CD4-positive, alpha-beta memory T cell (primary cell): ENCODE results near the gene SSR3. TPM values are rescaled to one million over a fixed set of nuclear protein-coding genes. Genes with fewer than 3 reads are reported as not detected.
"Not testable (repeated sequence)": the region's sequence is repeated elsewhere in the genome, so short reads cannot be mapped to it uniquely, and the experiment has no call there.

Source experiments
- CTCF ChIA-PET: fragments of 350-600 bp; sonication (Branson Sonifier 250); formaldehyde crosslinking; loops from one replicate; lab custom pipeline; 2021; ENCODE audit warnings: inconsistent platforms; ENCODE audit not compliant: partially characterized antibody; lab: Charles Lee
- POLR2A ChIA-PET: fragments of 350-600 bp; sonication (Branson Sonifier 250); formaldehyde crosslinking; loops from one replicate; lab custom pipeline; 2021; ENCODE audit not compliant: partially characterized antibody; lab: Charles Lee
- DNase-seq, 5 donors: peaks; one replicate each; pipeline versions ENCODE4 v3.0.0 to v3.0.0-alpha.2; 2020 to 2022; ENCODE audit warnings: mixed read lengths in 1 of 5
- H3K27ac ChIP-seq: one replicate; pipeline ENCODE4 v1.7.0; 2013; ENCODE audit warnings: low read depth, low read length
- H3K27me3 ChIP-seq: 2 replicates; pipeline ENCODE4 v1.7.0; 2013; ENCODE audit warnings: mild to moderate bottlenecking, low read length, moderate library complexity; ENCODE audit not compliant: insufficient read depth
- H3K36me3 ChIP-seq: 2 replicates; pipeline ENCODE4 v1.7.0; 2013; ENCODE audit warnings: mild to moderate bottlenecking, low read length, moderate library complexity; ENCODE audit not compliant: insufficient read depth
- H3K4me1 ChIP-seq: 2 replicates; pipeline ENCODE4 v1.7.0; 2013; ENCODE audit warnings: mild to moderate bottlenecking, low read length, moderate library complexity; ENCODE audit not compliant: insufficient read depth
- H3K4me3 ChIP-seq, 2 donors: one replicate each; pipeline ENCODE4 v1.7.0; 2013; ENCODE audit warnings: low read length in 2 of 2, mild to moderate bottlenecking in 1 of 2
- H3K9me3 ChIP-seq, 2 donors: one replicate each; pipeline ENCODE4 v1.7.0; 2013; ENCODE audit warnings: low read length in 2 of 2, control low read depth in 1 of 2; ENCODE audit not compliant: control insufficient read depth in 1 of 2
- H3K27ac Mint-ChIP-seq, 7 donors: one replicate each; pipeline ENCODE4 v1.8.0; 2020 to 2021; ENCODE audit warnings: mixed read lengths in 7 of 7, mild to moderate bottlenecking in 6 of 7, inconsistent platforms in 3 of 7, moderate library complexity in 3 of 7
- H3K27me3 Mint-ChIP-seq, 2 donors: one replicate each; pipeline ENCODE4 v1.8.0; 2020 to 2021; ENCODE audit warnings: mixed read lengths in 2 of 2
- H3K36me3 Mint-ChIP-seq, 2 donors: one replicate each; pipeline ENCODE4 v1.8.0; 2020 to 2021; ENCODE audit warnings: mixed read lengths in 2 of 2, inconsistent platforms in 1 of 2, mild to moderate bottlenecking in 1 of 2
- H3K4me1 Mint-ChIP-seq, 4 donors: one replicate each; pipeline ENCODE4 v1.8.0; 2020 to 2021; ENCODE audit warnings: mixed read lengths in 4 of 4, mild to moderate bottlenecking in 1 of 4
- H3K4me3 Mint-ChIP-seq, 8 donors: one replicate each; pipeline ENCODE4 v1.8.0; 2020 to 2021; ENCODE audit warnings: mixed read lengths in 8 of 8, mild to moderate bottlenecking in 7 of 8, moderate library complexity in 6 of 8, inconsistent platforms in 3 of 8
- H3K9me3 Mint-ChIP-seq, 8 donors: one replicate each; pipeline ENCODE4 v1.8.0; 2020 to 2021; ENCODE audit warnings: mixed read lengths in 8 of 8, mild to moderate bottlenecking in 5 of 8, inconsistent platforms in 3 of 8, moderate library complexity in 1 of 8
- intact Hi-C: fragments of 100-400 bp; cut with micrococcal nuclease; formaldehyde crosslinking; loops from one replicate; pipeline ENCODE4 v1.15.1; 2023
- polyA plus RNA-seq, 2 donors: library from polyadenylated mRNA; unstranded; fragments of 300-500 nt; fragmentation: Illumina TruSeq; gene quantifications; one replicate each; pipeline ENCODE4 v1.2.3, GENCODE V29; 2021
- total RNA-seq, 2 experiments: library from RNA; stranded (reverse); gene quantifications; one replicate each; pipeline ENCODE4 v1.2.3, GENCODE V29; 2021

SSR3 gene
- total and polyA plus RNA-seq, 4 experiments from 2014 or later: 132 to 158 (median 137) TPM

DNA sequence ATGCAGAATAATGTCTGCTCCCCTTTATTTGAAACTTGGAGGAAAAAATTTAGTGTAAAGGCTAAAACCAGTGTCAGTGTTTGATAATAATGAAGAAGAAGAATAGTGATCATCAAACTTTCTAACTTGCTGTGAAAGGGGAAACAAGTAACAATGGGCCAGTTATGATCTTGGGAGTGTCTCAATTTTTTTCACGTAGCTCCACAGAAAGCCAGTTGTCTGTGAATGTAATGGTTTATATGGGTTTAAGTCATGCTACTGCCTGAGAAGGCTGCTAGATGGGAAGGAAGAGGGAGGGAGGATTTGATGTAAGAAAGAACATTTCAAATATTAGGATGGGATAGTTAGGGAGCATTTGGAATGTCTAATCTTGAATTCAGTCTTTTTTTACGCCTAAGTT is 21.1 kb upstream of the SSR3 start:
- H3K36me3 Mint-ChIP-seq: no peaks in the 10 kb centered on the region
- no peaks in the 10 kb centered on the region for H3K4me1 Mint-ChIP-seq
- no peak overlapping the region for H3K4me3 Mint-ChIP-seq
- POLR2A ChIA-PET: no interaction called here
- no peaks in the 10 kb centered on the region for H3K4me1 ChIP-seq
- H3K4me3 ChIP-seq: no peak overlapping the region
- no peaks in the 10 kb centered on the region for H3K9me3 Mint-ChIP-seq
- CTCF ChIA-PET: interaction anchor here (0.8 to 1.4 kb wide), 2 partner anchors 22 to 505 kb away, joined by 3 read pairs; no protein-coding TSS in a partner anchor
- peaks cover 6 to 21% of the 10 kb centered on the region in 2 donors for H3K27me3 Mint-ChIP-seq
- DNase-seq: no peak
- no peaks in the 10 kb centered on the region for H3K27me3 ChIP-seq
- H3K36me3 ChIP-seq: no peaks in the 10 kb centered on the region
- intact Hi-C loops: no loop called here
- no peak overlapping the region for H3K27ac ChIP-seq
- H3K27ac Mint-ChIP-seq: no peak overlapping the region
- no peaks in the 10 kb centered on the region for H3K9me3 ChIP-seq

DNA sequence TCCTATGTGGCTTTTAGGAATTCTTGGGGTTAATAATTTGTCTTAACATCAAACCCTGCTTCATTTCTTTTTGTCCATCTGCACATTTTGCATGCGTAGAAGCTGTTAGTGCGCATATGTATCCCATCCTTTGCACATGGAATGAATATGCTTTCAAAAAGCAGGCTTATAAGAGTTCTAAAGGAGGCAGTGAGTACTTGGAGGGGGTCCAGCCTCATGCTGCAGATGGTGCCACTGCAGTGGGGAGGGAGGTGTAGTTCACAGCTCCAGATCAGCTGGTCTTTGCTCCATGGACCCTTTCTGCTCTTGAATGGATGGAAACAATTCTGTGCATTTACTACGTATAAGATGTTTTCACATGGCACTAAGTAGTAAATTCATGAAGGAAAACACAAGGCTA is 20.7 kb upstream of the SSR3 start:
- no peaks in the 10 kb centered on the region for H3K4me1 Mint-ChIP-seq
- Histone ChIP-seq H3K27me3 (no peaks in the 10 kb centered on the region), H3K27ac (no peak overlapping the region), H3K4me1 (no peaks in the 10 kb centered on the region), H3K9me3 (no peaks in the 10 kb centered on the region), H3K36me3 (no peaks in the 10 kb centered on the region), H3K4me3 (no peak overlapping the region)
- intact Hi-C loops: no loop called here
- no peak overlapping the region for H3K4me3 Mint-ChIP-seq
- H3K36me3 Mint-ChIP-seq: no peaks in the 10 kb centered on the region
- CTCF ChIA-PET: interaction anchor here (0.8 to 1.4 kb wide), 2 partner anchors 22 to 505 kb away, joined by 3 read pairs; no protein-coding TSS in a partner anchor
- DNase-seq: no peak
- H3K27ac Mint-ChIP-seq: no peak overlapping the region
- POLR2A ChIA-PET: no interaction called here
- H3K9me3 Mint-ChIP-seq: no peaks in the 10 kb centered on the region
- H3K27me3 Mint-ChIP-seq: peaks cover 6 to 21% of the 10 kb centered on the region in 2 donors

DNA sequence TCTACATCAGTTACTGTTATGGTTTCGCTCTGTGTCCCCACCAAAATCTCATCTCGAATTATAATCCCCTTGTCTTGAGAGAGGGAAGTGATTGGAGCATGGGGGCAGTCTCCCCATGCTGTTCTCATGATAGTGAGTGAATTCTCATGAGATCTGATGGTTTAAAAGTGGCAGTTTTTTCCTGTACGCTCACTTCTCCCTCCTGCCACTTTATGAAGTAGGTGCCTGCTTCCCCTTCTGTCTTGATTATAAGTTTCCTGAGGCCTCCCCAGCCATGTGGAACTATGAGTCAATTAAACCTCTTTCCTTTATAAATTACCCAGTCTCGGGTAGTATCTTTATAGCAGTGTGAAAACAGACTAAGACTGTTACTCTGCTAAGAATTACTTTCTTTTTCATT is 15.0 kb upstream of the SSR3 start:
- H3K4me3 ChIP-seq, H3K4me3 Mint-ChIP-seq, H3K4me1 Mint-ChIP-seq, H3K27ac Mint-ChIP-seq, H3K9me3 Mint-ChIP-seq, H3K36me3 Mint-ChIP-seq, H3K4me1 ChIP-seq, POLR2A ChIA-PET, CTCF ChIA-PET, H3K27ac ChIP-seq, H3K36me3 ChIP-seq, H3K9me3 ChIP-seq, intact Hi-C loops, DNase-seq, H3K27me3 ChIP-seq: not testable (repeated sequence)
- peaks cover 8 to 22% of the 10 kb centered on the region in 2 donors for H3K27me3 Mint-ChIP-seq

DNA sequence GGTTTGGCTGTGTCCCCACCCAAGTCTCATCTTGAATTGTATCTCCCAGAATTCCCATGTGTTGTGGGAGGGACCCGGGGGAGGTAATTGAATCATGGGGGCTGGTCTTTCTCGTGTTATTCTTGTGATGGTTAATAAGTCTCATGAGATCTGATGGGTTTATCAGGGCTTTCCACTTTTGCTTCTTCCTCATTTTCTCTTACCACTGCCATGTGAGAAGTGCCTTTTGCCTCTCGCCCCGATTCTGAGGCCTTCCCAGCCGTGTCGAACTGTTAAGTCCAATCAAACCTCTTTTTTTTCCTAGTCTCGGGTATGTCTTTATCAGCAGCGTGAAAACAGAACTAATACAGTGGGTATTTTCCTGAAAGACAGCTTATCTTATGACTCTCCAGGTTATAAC is 14.1 kb upstream of the SSR3 start:
- H3K9me3 Mint-ChIP-seq, H3K27me3 ChIP-seq, H3K27ac ChIP-seq, DNase-seq, H3K27ac Mint-ChIP-seq, H3K9me3 ChIP-seq, H3K4me1 Mint-ChIP-seq, intact Hi-C loops, H3K4me3 Mint-ChIP-seq, H3K36me3 ChIP-seq, POLR2A ChIA-PET, H3K4me3 ChIP-seq, H3K36me3 Mint-ChIP-seq, H3K4me1 ChIP-seq: not testable (repeated sequence)
- peaks cover 4 to 19% of the 10 kb centered on the region in 2 donors for H3K27me3 Mint-ChIP-seq
- CTCF ChIA-PET: interaction anchor here (1.7 kb wide), 1 partner anchor 11 kb away, joined by 4 read pairs; no protein-coding TSS in a partner anchor

DNA sequence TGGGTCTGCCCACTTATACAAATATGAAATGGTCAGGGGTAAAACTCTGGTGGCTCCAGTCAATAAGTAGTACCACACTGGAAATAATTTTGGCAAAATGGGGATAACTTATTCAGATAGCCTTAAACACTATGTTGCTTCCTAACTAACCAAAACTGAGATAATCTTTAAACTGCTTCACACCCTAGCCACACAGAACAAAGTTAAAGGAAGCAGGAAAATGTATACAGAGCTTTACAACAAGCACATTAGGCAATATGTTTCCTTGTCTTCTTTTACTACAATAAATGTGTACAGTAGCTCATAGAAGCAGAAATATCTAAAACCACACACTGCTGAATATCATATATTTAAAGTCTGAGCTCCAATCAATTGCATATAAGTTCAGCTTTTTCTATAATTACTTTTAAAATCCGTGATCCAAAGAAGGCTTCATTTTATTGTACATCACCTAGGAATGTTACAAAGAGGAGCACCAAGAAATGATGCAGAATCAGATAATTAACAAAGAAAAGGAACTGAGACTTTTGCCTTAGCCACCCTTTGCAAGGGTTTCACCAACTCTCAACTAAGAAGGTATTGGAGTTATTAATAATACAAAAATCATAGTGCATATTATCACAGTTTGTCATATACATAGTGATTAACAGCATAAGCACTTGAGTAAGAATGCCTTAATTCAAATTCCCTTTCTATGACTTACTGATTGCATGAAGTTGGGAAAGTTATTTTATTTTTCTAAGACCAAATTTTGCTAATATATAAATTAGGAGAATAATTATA is 9.2 kb upstream of the SSR3 start:
- H3K9me3 ChIP-seq: no peaks in the 10 kb centered on the region
- no peaks in the 10 kb centered on the region for H3K36me3 ChIP-seq
- Mint-ChIP-seq H3K4me1 (peaks cover 0 to 3% (median 0%) of the 10 kb centered on the region in 4 donors), H3K27me3 (peaks cover 11 to 12% of the 10 kb centered on the region in 2 donors), H3K27ac (no peak overlapping the region), H3K4me3 (no peak overlapping the region), H3K9me3 (no peaks in the 10 kb centered on the region), H3K36me3 (no peaks in the 10 kb centered on the region)
- DNase-seq: no peak
- no peaks in the 10 kb centered on the region for H3K27me3 ChIP-seq
- H3K27ac ChIP-seq: no peak overlapping the region
- H3K4me1 ChIP-seq: no peaks in the 10 kb centered on the region
- ChIA-PET POLR2A (interaction anchor here (1.1 kb wide), 1 partner anchor 9 kb away, joined by 3 read pairs; the partner anchor contains the start of gene SSR3), CTCF (interaction anchor here (1.2 to 1.4 kb wide), 2 partner anchors 9 to 518 kb away, joined by 3 to 4 read pairs; partner anchors contain the start of gene SSR3)
- H3K4me3 ChIP-seq: no peak overlapping the region
- intact Hi-C loops: no loop called here

DNA sequence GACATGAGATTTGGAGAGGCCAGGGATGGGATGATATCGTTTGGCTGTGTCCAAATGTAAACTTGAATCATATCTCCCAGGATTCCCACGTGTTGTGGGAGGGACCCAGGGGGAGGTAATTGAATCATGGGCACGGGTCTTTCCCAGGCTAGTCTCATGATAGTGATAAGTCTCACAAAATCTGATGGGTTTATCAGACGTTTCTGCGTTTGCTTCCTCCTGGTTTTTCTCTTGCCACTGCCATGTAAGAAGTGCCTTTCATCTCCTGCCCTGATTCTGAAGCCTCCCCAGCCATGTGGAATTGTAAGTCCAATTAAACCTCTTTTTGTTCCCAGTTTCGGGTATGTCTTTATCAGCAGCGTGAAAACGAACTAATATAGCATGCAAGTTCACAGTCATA is 7.6 kb upstream of the SSR3 start:
- POLR2A ChIA-PET, H3K9me3 ChIP-seq, intact Hi-C loops, H3K4me1 Mint-ChIP-seq, H3K27me3 ChIP-seq, H3K4me3 ChIP-seq, H3K27ac ChIP-seq, DNase-seq, H3K4me1 ChIP-seq, H3K36me3 Mint-ChIP-seq, H3K27ac Mint-ChIP-seq, H3K4me3 Mint-ChIP-seq, H3K36me3 ChIP-seq, H3K9me3 Mint-ChIP-seq: not testable (repeated sequence)
- peaks cover 9 to 11% of the 10 kb centered on the region in 2 donors for H3K27me3 Mint-ChIP-seq
- CTCF ChIA-PET: interaction anchor here (1.7 kb wide), 1 partner anchor 110 kb away, joined by 4 read pairs; no protein-coding TSS in a partner anchor

DNA sequence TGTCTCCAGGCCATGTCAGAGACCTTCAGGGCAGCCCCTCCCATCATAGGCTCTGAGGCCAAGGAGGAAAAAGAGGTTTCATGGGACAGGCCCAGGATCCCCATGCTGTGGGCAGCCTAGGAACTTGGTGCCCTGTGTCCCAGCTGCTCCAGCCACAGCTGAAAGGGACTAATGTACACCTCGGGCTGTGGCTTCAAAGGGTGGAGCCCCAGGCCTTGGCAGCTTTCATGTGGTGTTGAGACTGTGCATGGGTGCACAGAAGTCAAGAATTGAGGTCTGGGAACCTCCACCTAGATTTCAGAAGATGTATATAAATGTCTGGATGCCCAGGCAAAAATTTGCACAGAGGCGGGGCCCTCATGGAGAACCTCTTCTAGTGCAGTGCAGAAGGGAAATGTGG is 6.6 kb upstream of the SSR3 start:
- no peaks in the 10 kb centered on the region for H3K36me3 ChIP-seq
- H3K36me3 Mint-ChIP-seq: no peaks in the 10 kb centered on the region
- no peaks in the 10 kb centered on the region for H3K9me3 Mint-ChIP-seq
- H3K4me1 ChIP-seq: no peaks in the 10 kb centered on the region
- H3K27me3 Mint-ChIP-seq: peaks cover 9 to 11% of the 10 kb centered on the region in 2 donors
- H3K4me3 Mint-ChIP-seq: no peak overlapping the region
- intact Hi-C loops: no loop called here
- no peak overlapping the region for H3K27ac Mint-ChIP-seq
- no peak for DNase-seq
- peaks cover 0 to 3% (median 0%) of the 10 kb centered on the region in 4 donors for H3K4me1 Mint-ChIP-seq
- H3K9me3 ChIP-seq: no peaks in the 10 kb centered on the region
- H3K27me3 ChIP-seq: no peaks in the 10 kb centered on the region
- H3K27ac ChIP-seq: no peak overlapping the region
- no peak overlapping the region for H3K4me3 ChIP-seq
- POLR2A ChIA-PET: interaction anchor here (1.0 kb wide), 1 partner anchor 114 kb away, joined by 3 read pairs; no protein-coding TSS in a partner anchor
- CTCF ChIA-PET: no interaction called here
